ENCODE data around the gene RER1.

The RER1 gene

GRCh38 chr1:2407166-2407990 lies 15.7 kb downstream of the RER1 start:
- no peak for DNase-seq (ENCODE audit: low read depth, low spot score)

- no peak for DNase-seq (ENCODE audit: low read depth, low spot score)
Measured at GRCh38 chr1:2407991-2408275, 16.3 kb downstream of the RER1 start.

DNA sequence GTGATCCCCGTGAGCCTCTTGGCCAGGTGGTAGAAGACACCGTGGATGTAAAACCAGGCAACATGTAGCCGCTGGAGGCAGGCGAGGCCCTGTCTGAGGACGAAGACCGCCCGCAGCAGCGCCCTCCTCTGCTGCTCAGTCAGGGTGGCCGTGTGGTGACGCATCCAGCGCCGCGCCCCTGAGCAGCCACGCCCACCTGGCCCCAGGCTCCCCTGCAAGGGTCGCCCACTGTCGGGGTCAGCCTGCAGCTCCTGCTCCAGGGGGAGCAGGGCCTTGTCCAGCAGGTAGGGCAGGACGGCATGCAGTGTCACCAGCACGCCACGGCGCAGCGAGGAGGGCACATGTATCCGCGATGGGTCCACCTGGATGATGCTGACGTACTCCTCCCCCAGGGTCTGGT lies 16.8 kb downstream of the RER1 start:
- DNase-seq (ENCODE audit: low read depth, low spot score) = no peak

DNA sequence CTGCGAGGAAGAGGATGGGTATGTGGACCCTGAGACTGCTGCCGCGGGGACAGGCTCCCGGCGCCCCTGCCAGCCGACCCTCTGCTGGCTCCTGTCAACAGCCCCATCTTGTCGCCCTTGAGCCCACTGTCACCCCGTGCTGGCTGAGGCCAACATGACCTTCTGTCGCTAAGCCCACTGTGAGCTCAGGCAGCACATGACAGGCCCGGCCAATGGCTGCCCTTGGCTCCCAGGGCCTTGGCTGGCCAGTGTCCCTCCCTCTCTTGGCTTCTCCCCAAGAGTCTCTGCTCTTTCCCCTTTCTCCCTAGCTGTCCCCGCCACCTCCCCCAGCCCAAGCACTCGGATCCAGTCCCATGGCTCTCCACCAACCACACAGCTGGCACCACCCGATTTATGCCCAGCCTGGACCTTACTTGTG lies 17.2 kb downstream of the RER1 start:
- no peak for DNase-seq (ENCODE audit: low read depth, low spot score)

- DNase-seq (ENCODE audit: low read depth, low spot score) = no peak
Measured at GRCh38 chr1:2409745-2410144, 18.1 kb downstream of the RER1 start.

DNA sequence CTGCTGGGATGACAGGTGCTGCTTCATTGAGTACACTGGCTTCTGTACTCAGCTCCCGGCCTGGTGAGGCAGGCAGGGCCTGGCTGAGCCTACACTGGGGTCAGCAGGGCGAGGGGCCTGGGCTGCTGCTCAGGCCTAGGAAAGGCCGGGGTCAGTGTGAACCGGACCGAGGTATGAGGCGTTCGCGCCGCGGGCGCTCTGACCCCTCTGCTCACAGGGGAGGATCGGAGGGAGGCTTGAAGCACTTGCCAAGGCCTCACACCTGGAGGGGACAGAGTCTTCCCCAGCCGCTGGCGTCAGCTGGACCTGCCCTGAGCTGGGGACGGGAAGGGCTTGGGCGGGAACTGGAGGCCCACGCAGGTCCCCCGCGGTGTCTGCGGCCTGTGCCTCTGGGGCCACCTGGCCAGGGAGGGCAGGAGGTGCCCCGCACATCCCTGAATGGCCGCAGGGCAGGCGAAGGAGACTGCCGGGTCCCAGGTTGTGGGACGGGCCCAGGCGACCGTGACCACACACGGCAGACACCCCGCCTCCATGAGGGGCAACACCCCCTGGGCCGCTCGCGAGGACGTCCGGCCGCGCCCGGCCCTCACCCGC lies 20.3 kb downstream of the RER1 start:
- no peak for DNase-seq (ENCODE audit: low read depth, low spot score)

GRCh38 chr1:2412395-2412772 lies 20.7 kb downstream of the RER1 start, which contains the start of gene PEX10:
TSS of gene PEX10 (minus strand) at chr1:2412564. CDS start at chr1:2412502, 62 bp downstream.
- peak; percentile 99 for DNase-seq (ENCODE audit: low read depth, low spot score)

DNA sequence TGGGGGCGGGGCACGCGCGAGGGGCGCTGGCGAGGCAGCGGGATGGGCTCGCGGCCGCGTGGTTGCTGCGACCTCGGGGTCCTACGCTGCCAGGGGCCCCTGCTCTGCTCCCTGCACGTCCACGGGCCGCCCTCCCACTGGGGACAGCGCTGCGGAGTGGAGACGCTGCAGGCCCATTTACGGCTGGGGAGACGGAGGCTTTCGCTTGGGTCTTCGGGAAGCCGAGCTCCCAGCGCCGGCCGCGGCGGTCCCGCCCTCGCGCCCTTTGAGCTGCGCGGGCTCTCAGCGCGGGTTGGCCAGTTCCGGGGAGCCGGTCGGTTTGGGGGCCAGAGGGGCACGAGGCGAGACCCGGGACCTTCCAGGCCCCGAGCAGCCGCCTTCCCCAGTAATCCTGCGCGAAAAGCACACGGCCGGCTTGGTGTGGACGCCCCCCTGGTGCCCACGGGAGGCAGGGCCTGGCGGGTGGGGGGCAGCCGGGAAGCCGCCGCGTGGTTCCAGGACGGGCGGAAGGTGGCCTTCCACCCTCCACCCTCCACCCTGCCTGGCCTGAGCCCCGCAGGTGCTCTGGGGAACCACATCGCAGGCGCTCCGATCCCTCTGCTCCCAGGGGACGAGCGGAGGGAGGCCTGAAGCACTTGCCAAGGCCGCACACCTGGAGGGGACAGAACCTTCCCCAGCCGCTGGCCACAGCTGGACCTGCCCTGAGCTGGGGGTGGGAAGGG lies 21.3 kb downstream of the RER1 start:
- no peak for DNase-seq (ENCODE audit: low read depth, low spot score)

DNA sequence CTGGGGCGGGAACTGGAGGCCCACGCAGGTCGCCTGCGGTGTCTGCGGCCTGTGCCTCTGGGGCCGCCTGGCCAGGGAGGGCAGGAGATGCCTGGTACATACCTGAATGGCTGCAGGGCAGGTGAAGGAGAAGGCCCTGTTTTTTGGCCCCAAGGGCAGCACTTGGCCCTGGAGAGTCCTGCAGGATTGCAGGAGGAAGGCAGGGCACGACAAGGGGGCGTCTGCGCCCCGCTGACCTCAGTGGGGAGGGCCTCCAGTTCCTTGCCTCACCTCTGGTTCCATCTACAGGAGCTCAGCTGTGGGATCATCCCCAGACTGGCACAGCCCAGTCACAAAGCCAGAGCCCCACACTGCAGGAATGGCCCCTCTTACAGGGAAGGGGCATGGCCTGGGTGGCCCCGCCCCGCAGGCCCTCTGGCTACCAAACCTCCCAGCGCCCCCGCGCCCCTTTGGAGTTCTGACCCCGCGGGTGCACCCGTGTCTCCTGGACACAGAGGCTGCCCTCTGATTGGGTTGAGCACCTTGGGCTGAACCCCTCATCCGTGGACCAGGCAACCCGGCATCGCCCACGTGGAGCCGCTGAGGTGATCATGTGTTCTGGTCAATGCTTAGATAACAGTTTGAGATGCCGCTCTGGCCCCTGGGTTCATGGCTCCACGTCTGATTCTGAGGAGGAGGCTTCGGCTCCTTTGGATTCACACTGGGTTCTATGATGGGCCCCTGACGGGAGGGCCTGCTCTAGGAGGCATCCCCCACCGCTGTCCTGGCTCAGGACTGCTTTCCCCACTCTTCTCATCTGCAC lies 22.1 kb downstream of the RER1 start:
- no peak for DNase-seq (ENCODE audit: low read depth, low spot score)

DNA sequence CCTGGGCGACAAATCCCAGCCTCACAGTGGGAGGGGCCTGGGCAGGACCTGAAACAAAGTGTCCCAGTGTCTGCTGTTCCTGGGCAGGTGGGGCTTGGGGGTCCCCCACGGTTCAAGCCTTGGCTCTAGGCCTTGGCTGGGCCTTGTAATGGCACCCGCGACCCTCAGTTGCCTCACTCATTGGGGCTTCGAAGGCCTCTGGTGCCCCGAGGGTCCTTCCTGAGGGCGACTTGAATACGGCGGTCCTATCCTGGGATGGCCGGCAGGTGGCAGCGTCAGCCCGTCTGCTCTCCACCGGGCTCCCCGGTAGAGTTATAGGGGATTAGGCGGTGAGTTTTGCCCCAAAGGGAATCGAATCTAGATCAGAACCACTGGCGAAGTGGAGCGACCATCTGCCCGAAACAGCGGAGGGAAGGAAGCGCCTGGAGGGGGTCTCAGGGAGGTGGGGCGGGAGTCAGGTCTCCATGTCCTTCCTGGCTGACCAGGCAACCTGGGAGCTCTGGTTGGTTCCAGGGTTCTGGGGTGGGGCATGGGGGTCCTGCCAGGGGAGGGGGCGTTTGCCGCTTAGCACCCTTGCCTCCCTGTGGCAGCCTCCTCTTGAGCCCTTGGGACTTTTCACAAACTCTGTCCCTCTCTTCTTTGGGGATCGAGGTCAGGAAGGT lies 22.8 kb downstream of the RER1 start:
- peak; percentile 81 for DNase-seq (ENCODE audit: low read depth, low spot score)

- DNase-seq (ENCODE audit: low read depth, low spot score) = no peak
Measured at GRCh38 chr1:2415337-2415736, 23.7 kb downstream of the RER1 start.

- DNase-seq (ENCODE audit: low read depth, low spot score) = no peak
Measured at GRCh38 chr1:2415801-2416208, 24.2 kb downstream of the RER1 start.

- no peak for DNase-seq (ENCODE audit: low read depth, low spot score)
Measured at GRCh38 chr1:2416403-2416802, 24.8 kb downstream of the RER1 start.

- no peak for DNase-seq (ENCODE audit: low read depth, low spot score)
Measured at GRCh38 chr1:2417083-2417832, 25.6 kb downstream of the RER1 start.

GRCh38 chr1:2417833-2418225 lies 26.2 kb downstream of the RER1 start:
- no peak for DNase-seq (ENCODE audit: low read depth, low spot score)

- DNase-seq (ENCODE audit: low read depth, low spot score) = no peak
Measured at GRCh38 chr1:2418791-2419320, 27.2 kb downstream of the RER1 start.

DNA sequence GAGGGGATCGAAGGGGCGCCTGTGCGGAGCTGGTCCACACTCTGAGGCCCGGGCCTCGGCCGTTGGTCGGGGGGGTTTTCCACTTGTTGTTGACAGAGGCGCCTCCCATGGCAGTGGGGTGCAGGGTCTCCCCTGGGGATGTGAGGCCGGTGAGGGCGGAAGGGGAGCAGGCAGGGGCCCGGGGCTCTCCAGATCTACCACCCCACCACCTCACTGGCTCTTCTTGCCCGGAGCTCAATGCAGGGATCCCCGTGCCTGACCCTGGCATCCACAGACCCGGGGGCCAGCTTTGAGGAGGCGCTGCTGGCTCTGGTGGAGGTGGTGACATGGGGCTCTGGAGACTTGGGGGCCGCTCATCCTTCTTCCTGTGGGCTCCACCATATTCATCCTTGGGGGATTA lies 27.8 kb downstream of the RER1 start:
- DNase-seq (ENCODE audit: low read depth, low spot score) = no peak

GRCh38 chr1:2422523-2422922 lies 30.9 kb downstream of the RER1 start:
- DNase-seq (ENCODE audit: low read depth, low spot score) = no peak

- DNase-seq (ENCODE audit: low read depth, low spot score) = no peak
Measured at GRCh38 chr1:2425892-2426291, 34.3 kb downstream of the RER1 start.

DNA sequence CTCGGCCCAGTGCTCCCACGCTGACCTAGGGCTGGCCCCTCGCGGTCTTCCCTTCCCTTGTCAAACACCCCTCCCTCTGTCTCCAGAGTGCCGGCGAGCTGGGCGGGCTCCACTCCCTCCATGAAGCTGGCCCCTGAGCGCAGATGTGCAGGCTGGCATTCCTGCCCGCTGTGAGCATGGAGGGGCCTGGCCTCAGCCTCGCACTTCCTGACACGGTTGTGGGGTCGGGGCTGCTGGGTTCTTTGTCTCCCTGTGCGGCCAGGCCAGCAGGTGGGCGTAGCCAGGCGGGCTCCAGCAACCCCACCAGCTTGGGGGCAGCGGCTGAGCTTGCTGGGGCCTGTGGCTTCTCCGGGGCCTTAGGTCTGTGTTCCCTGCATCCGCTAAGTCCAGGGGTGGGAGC lies 34.9 kb downstream of the RER1 start:
- DNase-seq (ENCODE audit: low read depth, low spot score) = no peak

DNA sequence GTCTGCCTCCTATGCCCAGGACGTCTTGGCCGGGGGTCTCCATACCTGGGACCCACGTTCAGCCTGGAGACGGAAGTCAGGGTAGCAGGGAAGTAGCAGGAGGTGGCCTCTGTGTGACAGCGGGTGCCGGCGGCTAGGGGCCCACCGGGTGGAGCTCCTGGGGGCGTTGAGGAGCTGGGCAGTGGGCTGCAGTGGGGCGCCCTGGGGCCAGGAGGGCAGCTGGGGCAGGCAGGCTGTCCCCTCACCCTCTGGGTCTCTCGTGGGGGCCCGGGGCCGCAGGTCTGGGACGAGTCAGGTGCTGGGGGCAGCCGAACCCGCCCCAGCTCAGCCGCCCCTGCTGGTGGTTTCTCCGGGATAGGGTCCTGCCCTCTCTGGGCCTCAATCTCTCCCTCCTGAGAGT lies 35.4 kb downstream of the RER1 start:
- DNase-seq (ENCODE audit: low read depth, low spot score) = no peak
